ENCODE results near the gene ZNF773. TPM values are rescaled to one million over a fixed set of nuclear protein-coding genes. Genes with fewer than 3 reads are reported as not detected.
A peak's percentile ranks its signal among the peaks of the same experiment; 100 is the strongest.
"Not testable (repeated sequence)": the region's sequence is repeated elsewhere in the genome, so short reads cannot be mapped to it uniquely, and the experiment has no call there.

ZNF773 gene
- total and polyA plus RNA-seq, 4 donors: 1.4 to 7.4 (median 4.5) TPM

DNA sequence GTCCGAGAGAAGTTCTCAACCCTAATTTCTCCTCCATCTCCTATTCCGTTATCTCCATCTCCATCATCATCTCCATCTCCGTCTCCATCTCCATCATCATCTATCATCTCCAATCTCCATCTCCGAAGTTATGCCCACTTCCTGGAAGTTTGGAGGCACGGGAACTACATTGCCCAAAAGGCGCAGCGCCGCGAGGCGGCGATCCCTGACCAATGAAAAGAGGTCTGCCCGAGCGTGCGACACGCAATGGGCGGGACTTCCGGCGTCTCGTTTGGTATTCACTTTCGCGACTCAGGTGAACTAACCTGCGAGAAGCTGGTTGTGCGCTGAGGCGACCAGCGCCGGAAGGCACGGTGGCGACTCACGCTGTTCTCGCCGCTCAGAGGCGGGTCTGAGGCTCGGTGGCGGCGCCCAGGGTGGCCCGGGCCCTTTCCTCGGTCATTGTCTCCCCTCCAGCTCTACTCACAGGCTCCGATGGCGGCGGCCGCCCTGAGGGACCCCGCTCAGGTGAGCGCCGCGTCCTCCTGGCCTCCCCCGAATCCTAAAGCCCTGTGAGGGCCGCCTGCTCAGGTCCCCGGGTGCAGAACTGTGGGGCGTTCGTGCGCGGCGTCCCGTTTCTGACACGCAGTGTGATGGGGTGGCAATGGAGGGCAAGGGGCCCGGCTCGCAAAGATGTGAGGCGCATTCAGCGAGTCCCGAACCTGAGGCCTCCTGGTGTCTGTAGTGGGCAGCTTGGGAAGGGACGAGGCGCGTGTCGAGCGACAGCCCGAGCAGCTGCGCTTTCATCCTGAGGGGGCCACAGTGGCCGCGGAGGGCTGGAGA lies 12.1 kb upstream of the ZNF773 start, which contains the start of gene ZNF419:
ZNF419 (plus strand) TSS at position 274 of the 822 bp plus-strand sequence; CDS start at position 475, 201 bp downstream.
- Histone ChIP-seq H3K36me3 (ENCODE audit: control insufficient read depth in 4 of 4, insufficient read depth in 3 of 4, low read depth in 1 of 4, low read length in 3 of 4) (peaks cover 3 to 19% (median 17%) of the 10 kb centered on the region in 4 donors), H3K4me3 (ENCODE audit: low read depth in 1 of 3, low read length in 3 of 3) (peak within 1 kb of the TSS; percentile 46 to 94 (median 78)), H3K9me3 (ENCODE audit: control insufficient read depth in 4 of 4, low read length in 3 of 4) (peaks cover 5 to 39% (median 27%) of the 10 kb centered on the region in 4 donors), H3K9ac (ENCODE audit: low read depth in 1 of 2, low read length in 2 of 2) (peak within 1 kb of the TSS in 1 of 2 donors; percentile 10), H3K27ac (ENCODE audit: low read depth in 1 of 2, low read length in 2 of 2) (peak within 1 kb of the TSS; percentile 2 to 46)
- peak; percentile 91 for DNase-seq (ENCODE audit: low spot score)
- H3K4me1 ChIP-seq (ENCODE audit: control insufficient read depth in 4 of 4, insufficient read depth in 4 of 4, low read length in 3 of 4); H3K27me3 ChIP-seq (ENCODE audit: control insufficient read depth in 4 of 4, insufficient read depth in 4 of 4, low read length in 3 of 4): not testable (repeated sequence)
- TF ChIP-seq SP1 (IDR thresholded peaks at IDR 0.05) (peak; percentile 61), YY1 (IDR thresholded peaks at IDR 0.05) (peak; percentile 64), GABPA (IDR thresholded peaks at IDR 0.05 in 1 of 2, conservative IDR thresholded peaks at IDR 0.05 in 1 of 2) (peak; percentile 81 to 97)
- WGBS: under 1% methylated on average over 59 of the region's 69 CpGs

DNA sequence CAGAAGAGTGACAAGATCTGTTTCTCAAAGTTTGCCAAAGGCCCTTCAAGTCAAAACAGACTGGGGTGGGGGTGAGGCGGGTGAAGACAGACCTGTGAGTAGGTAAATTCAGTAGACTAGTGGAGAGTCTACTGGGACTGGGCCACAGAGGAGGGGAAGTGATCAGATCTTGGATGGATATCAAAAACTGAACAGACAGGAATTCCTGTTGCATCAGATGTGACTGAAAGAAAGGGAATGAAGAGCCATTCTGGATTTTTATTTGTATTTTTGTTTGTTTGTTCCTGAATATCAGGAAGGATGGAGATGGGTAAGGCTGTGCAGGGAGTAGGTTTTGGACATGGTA lies 11.5 kb upstream of the ZNF773 start:
- H3K4me1 ChIP-seq (ENCODE audit: control insufficient read depth in 4 of 4, insufficient read depth in 4 of 4, low read length in 3 of 4); H3K27me3 ChIP-seq (ENCODE audit: control insufficient read depth in 4 of 4, insufficient read depth in 4 of 4, low read length in 3 of 4); H3K9ac ChIP-seq (ENCODE audit: low read depth in 1 of 2, low read length in 2 of 2); DNase-seq (ENCODE audit: low spot score); H3K27ac ChIP-seq (ENCODE audit: low read depth in 1 of 2, low read length in 2 of 2): not testable (repeated sequence)
- H3K4me3 ChIP-seq (ENCODE audit: low read depth in 1 of 3, low read length in 3 of 3): peak overlapping the region in 2 of 3 donors; percentile 41 to 44
- H3K9me3 ChIP-seq (ENCODE audit: control insufficient read depth in 4 of 4, low read length in 3 of 4): peaks cover 5 to 45% (median 32%) of the 10 kb centered on the region in 4 donors
- peaks cover 5 to 24% (median 23%) of the 10 kb centered on the region in 4 donors for H3K36me3 ChIP-seq (ENCODE audit: control insufficient read depth in 4 of 4, insufficient read depth in 3 of 4, low read depth in 1 of 4, low read length in 3 of 4)
- WGBS: no CpG with 5 or more reads among the region's 1 CpG

GRCh38 chr19:57499332-57499679 lies 432 bp upstream of the ZNF773 start:
- H3K9me3 ChIP-seq (ENCODE audit: control insufficient read depth in 4 of 4, low read length in 3 of 4): peaks cover 3 to 40% (median 29%) of the 10 kb centered on the region in 4 donors
- H3K27ac ChIP-seq (ENCODE audit: low read depth in 1 of 2, low read length in 2 of 2): not testable (repeated sequence)

DNA sequence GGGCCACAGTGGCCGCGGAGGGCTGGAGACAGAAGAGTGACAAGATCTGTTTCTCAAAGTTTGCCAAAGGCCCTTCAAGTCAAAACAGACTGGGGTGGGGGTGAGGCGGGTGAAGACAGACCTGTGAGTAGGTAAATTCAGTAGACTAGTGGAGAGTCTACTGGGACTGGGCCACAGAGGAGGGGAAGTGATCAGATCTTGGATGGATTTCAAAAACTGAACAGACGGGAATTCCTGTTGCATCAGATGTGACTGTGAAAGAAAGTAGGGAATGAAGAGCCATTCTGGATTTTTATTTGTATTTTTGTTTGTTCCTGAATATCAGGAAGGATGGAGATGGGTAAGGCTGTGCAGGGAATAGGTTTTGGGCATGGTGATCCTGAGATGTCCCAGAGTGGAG lies 662 bp downstream of the ZNF773 start:
- H3K9ac ChIP-seq (ENCODE audit: low read depth in 1 of 2, low read length in 2 of 2); H3K27ac ChIP-seq (ENCODE audit: low read depth in 1 of 2, low read length in 2 of 2); H3K4me1 ChIP-seq (ENCODE audit: control insufficient read depth in 4 of 4, insufficient read depth in 4 of 4, low read length in 3 of 4); H3K27me3 ChIP-seq (ENCODE audit: control insufficient read depth in 4 of 4, insufficient read depth in 4 of 4, low read length in 3 of 4); DNase-seq (ENCODE audit: low spot score): not testable (repeated sequence)
- peaks cover 2 to 21% (median 11%) of the 10 kb centered on the region in 4 donors for H3K36me3 ChIP-seq (ENCODE audit: control insufficient read depth in 4 of 4, insufficient read depth in 3 of 4, low read depth in 1 of 4, low read length in 3 of 4)
- WGBS: 0% methylated on average over 1 of the region's 4 CpGs
- H3K9me3 ChIP-seq (ENCODE audit: control insufficient read depth in 4 of 4, low read length in 3 of 4): peaks cover 3 to 34% (median 30%) of the 10 kb centered on the region in 4 donors
- H3K4me3 ChIP-seq (ENCODE audit: low read depth in 1 of 3, low read length in 3 of 3): peak overlapping the region in 2 of 3 donors; percentile 54 to 60

More at GRCh38 chr19:57499332-57499679, 432 bp upstream of the ZNF773 start:
- H3K4me3 ChIP-seq (ENCODE audit: low read depth in 1 of 3, low read length in 3 of 3): peak overlapping the region in 1 of 3 donors; percentile 64
- not testable (repeated sequence) for DNase-seq (ENCODE audit: low spot score); H3K4me1 ChIP-seq (ENCODE audit: control insufficient read depth in 4 of 4, insufficient read depth in 4 of 4, low read length in 3 of 4); H3K27me3 ChIP-seq (ENCODE audit: control insufficient read depth in 4 of 4, insufficient read depth in 4 of 4, low read length in 3 of 4); H3K9ac ChIP-seq (ENCODE audit: low read depth in 1 of 2, low read length in 2 of 2)
- peaks cover 0 to 20% (median 6%) of the 10 kb centered on the region in 4 donors for H3K36me3 ChIP-seq (ENCODE audit: control insufficient read depth in 4 of 4, insufficient read depth in 3 of 4, low read depth in 1 of 4, low read length in 3 of 4)

DNA sequence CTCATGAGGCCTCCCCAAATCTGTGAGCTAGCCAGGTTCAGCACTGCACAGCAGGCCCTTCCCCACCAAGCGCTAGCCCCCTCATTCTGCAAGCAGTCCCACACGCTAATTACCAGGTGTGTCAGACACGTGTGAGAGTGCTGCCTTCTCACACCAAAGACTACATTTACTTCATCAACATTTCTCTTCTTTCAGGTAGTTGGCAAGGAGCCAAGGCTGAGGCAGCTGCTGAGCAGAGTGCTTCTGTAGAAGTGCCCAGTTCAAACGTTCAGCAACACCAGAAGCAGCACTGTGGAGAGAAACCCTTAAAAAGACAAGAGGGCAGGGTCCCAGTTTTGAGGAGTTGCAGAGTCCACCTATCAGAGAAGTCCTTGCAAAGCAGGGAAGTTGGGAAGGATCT lies 6.4 kb downstream of the ZNF773 start:
- WGBS: 93% methylated on average over 4 of the region's 4 CpGs
- H3K4me3 ChIP-seq (ENCODE audit: low read depth in 1 of 3, low read length in 3 of 3): peak overlapping the region in 2 of 3 donors; percentile 36 to 60
- DNase-seq (ENCODE audit: low spot score): no peak
- H3K27ac ChIP-seq (ENCODE audit: low read depth in 1 of 2, low read length in 2 of 2): no peak overlapping the region
- H3K4me1 ChIP-seq (ENCODE audit: control insufficient read depth in 4 of 4, insufficient read depth in 4 of 4, low read length in 3 of 4): no peaks in the 10 kb centered on the region
- H3K27me3 ChIP-seq (ENCODE audit: control insufficient read depth in 4 of 4, insufficient read depth in 4 of 4, low read length in 3 of 4): no peaks in the 10 kb centered on the region
- peaks cover 10 to 42% (median 39%) of the 10 kb centered on the region in 4 donors for H3K9me3 ChIP-seq (ENCODE audit: control insufficient read depth in 4 of 4, low read length in 3 of 4)
- H3K9ac ChIP-seq (ENCODE audit: low read depth in 1 of 2, low read length in 2 of 2): no peak overlapping the region
- H3K36me3 ChIP-seq (ENCODE audit: control insufficient read depth in 4 of 4, insufficient read depth in 3 of 4, low read depth in 1 of 4, low read length in 3 of 4): peaks cover 13 to 41% (median 35%) of the 10 kb centered on the region in 4 donors
- no peak for TF ChIP-seq FOXA2 (IDR thresholded peaks at IDR 0.05)
- TF ChIP-seq, protein P1, sequence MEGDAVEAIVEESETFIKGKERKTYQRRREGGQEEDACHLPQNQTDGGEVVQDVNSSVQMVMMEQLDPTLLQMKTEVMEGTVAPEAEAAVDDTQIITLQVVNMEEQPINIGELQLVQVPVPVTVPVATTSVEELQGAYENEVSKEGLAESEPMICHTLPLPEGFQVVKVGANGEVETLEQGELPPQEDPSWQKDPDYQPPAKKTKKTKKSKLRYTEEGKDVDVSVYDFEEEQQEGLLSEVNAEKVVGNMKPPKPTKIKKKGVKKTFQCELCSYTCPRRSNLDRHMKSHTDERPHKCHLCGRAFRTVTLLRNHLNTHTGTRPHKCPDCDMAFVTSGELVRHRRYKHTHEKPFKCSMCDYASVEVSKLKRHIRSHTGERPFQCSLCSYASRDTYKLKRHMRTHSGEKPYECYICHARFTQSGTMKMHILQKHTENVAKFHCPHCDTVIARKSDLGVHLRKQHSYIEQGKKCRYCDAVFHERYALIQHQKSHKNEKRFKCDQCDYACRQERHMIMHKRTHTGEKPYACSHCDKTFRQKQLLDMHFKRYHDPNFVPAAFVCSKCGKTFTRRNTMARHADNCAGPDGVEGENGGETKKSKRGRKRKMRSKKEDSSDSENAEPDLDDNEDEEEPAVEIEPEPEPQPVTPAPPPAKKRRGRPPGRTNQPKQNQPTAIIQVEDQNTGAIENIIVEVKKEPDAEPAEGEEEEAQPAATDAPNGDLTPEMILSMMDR (IDR thresholded peaks at IDR 0.05; ENCODE audit: low read depth, low read length, missing input control): no peak
- no peak for TF ChIP-seq HNF4A (conservative IDR thresholded peaks at IDR 0.05)
- no peak for TF ChIP-seq SP1 (IDR thresholded peaks at IDR 0.05)
- TF ChIP-seq EGR1 (IDR thresholded peaks at IDR 0.05; ENCODE audit: low read depth in 2 of 2): no peak
- TF ChIP-seq RAD21 (IDR thresholded peaks at IDR 0.05): no peak
- no peak for TF ChIP-seq FOXA1 (IDR thresholded peaks at IDR 0.05)
- TF ChIP-seq, protein P2, sequence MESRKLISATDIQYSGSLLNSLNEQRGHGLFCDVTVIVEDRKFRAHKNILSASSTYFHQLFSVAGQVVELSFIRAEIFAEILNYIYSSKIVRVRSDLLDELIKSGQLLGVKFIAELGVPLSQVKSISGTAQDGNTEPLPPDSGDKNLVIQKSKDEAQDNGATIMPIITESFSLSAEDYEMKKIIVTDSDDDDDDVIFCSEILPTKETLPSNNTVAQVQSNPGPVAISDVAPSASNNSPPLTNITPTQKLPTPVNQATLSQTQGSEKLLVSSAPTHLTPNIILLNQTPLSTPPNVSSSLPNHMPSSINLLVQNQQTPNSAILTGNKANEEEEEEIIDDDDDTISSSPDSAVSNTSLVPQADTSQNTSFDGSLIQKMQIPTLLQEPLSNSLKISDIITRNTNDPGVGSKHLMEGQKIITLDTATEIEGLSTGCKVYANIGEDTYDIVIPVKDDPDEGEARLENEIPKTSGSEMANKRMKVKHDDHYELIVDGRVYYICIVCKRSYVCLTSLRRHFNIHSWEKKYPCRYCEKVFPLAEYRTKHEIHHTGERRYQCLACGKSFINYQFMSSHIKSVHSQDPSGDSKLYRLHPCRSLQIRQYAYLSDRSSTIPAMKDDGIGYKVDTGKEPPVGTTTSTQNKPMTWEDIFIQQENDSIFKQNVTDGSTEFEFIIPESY (IDR thresholded peaks at IDR 0.05): no peak
- TF ChIP-seq RXRA (IDR thresholded peaks at IDR 0.05): no peak
- TF ChIP-seq NR2F2 (IDR thresholded peaks at IDR 0.05): no peak
- no peak for TF ChIP-seq JUND (IDR thresholded peaks at IDR 0.05)

All from liver (tissue), 9 donors.